SK-N-SH treated with all-trans-retinoic acid at 6 μM for 48 hours (cell line): ENCODE measurements around the gene CDH24.

Source experiments
- BACH2 ChIP-seq: fragments of 250-450 bp; sonication (Bioruptor Pico); IDR thresholded peaks from 2 replicates; pipeline ENCODE4 v1.9.0; 2021; ENCODE audit warnings: mild to moderate bottlenecking, borderline replicate concordance
- CSDC2 ChIP-seq: fragments of 250-450 bp; sonication (Bioruptor Pico); IDR thresholded peaks from 2 replicates; pipeline ENCODE4 v1.5.0; 2020; ENCODE audit warnings: mild to moderate bottlenecking, moderate library complexity
- ESRRG ChIP-seq: fragments of 250-450 bp; sonication (Bioruptor Pico); IDR thresholded peaks from 2 replicates; pipeline ENCODE4 v1.6.1; 2021; ENCODE audit warnings: mild to moderate bottlenecking
- PPARA ChIP-seq: fragments of 250-450 bp; sonication (Bioruptor Pico); IDR thresholded peaks from 2 replicates; pipeline ENCODE4 v1.5.0; 2020; ENCODE audit warnings: mild to moderate bottlenecking, borderline replicate concordance
- RARB ChIP-seq: fragments of 250-450 bp; sonication (Bioruptor Pico); IDR thresholded peaks from 2 replicates; pipeline ENCODE4 v1.8.0; 2021; ENCODE audit warnings: mild to moderate bottlenecking, moderate library complexity
- ZC3H10 ChIP-seq: fragments of 250-450 bp; sonication (Bioruptor Pico); IDR thresholded peaks from 2 replicates; pipeline ENCODE4 v1.5.1; 2021; ENCODE audit warnings: mild to moderate bottlenecking, moderate library complexity
- ZFP3 ChIP-seq: fragments of 250-450 bp; sonication (Bioruptor Pico); IDR thresholded peaks from 2 replicates; pipeline ENCODE4 v1.5.0; 2020; ENCODE audit warnings: mild to moderate bottlenecking, moderate library complexity
- ZNF565 ChIP-seq: fragments of 450-650 bp; formaldehyde crosslinking; conservative IDR thresholded peaks from 2 replicates; pipeline ENCODE4 v1.5.0; 2020; ENCODE audit warnings: low read depth, mild to moderate bottlenecking, moderate library complexity
- TF ChIP-seq, protein P1 (sequence below): fragments of 250-450 bp; sonication (Bioruptor Pico); IDR thresholded peaks from 2 replicates; pipeline ENCODE4 v1.5.1; 2020; ENCODE audit warnings: low read depth, mild to moderate bottlenecking, moderate library complexity
- TF ChIP-seq, protein P2 (sequence below): fragments of 250-450 bp; sonication (Bioruptor Pico); IDR thresholded peaks from 2 replicates; pipeline ENCODE4 v1.8.0; 2020; ENCODE audit warnings: mild to moderate bottlenecking, moderate library complexity, borderline replicate concordance

DNA sequence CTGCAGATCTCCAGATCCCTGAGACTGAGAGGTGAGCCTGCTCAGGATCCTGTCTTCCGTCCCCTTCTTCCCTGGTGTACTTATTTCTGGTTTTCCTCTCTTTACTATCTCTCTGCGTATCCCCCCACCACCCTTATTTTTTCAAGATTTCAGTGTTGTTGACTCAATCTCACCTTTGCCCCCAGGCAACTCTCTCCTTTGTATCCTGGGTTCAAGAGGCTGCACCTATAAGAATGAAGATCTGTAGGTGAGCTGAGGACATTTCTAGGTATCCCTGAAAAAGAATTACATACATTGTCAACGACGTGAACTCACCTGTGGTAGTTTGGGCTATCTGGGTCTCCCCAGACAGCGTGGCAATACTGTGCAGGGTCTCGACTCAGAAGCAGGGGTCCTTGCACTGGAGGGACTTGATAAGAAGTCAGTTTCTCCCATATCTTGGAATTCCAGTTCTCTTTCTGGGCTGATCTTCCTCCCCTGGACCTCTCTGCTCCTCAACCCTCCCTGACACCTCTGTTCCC lies 46.8 kb upstream of the CDH24 start:
- no peak for TF ChIP-seq PPARA (CRISPR knock-in tag)
- TF ChIP-seq, protein P1, sequence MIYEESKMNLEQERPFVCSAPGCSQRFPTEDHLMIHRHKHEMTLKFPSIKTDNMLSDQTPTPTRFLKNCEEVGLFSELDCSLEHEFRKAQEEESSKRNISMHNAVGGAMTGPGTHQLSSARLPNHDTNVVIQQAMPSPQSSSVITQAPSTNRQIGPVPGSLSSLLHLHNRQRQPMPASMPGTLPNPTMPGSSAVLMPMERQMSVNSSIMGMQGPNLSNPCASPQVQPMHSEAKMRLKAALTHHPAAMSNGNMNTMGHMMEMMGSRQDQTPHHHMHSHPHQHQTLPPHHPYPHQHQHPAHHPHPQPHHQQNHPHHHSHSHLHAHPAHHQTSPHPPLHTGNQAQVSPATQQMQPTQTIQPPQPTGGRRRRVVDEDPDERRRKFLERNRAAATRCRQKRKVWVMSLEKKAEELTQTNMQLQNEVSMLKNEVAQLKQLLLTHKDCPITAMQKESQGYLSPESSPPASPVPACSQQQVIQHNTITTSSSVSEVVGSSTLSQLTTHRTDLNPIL (CRISPR knock-in tag) = no peak
- no peak for TF ChIP-seq BACH2 (CRISPR knock-in tag)
- no peak for TF ChIP-seq CSDC2 (CRISPR knock-in tag)
- TF ChIP-seq ESRRG (CRISPR knock-in tag) = no peak
- no peak for TF ChIP-seq ZNF565 (CRISPR knock-in tag)
- TF ChIP-seq, protein P2, sequence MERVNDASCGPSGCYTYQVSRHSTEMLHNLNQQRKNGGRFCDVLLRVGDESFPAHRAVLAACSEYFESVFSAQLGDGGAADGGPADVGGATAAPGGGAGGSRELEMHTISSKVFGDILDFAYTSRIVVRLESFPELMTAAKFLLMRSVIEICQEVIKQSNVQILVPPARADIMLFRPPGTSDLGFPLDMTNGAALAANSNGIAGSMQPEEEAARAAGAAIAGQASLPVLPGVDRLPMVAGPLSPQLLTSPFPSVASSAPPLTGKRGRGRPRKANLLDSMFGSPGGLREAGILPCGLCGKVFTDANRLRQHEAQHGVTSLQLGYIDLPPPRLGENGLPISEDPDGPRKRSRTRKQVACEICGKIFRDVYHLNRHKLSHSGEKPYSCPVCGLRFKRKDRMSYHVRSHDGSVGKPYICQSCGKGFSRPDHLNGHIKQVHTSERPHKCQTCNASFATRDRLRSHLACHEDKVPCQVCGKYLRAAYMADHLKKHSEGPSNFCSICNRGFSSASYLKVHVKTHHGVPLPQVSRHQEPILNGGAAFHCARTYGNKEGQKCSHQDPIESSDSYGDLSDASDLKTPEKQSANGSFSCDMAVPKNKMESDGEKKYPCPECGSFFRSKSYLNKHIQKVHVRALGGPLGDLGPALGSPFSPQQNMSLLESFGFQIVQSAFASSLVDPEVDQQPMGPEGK (CRISPR knock-in tag) = no peak
- no peak for TF ChIP-seq RARB (CRISPR knock-in tag)
- no peak for TF ChIP-seq ZC3H10 (CRISPR knock-in tag)
- TF ChIP-seq ZFP3 = no peak
